OCI-LY1 (cell line): Measurements from ENCODE around the gene M1AP.

ENCODE experiments used
- H2AFZ ChIP-seq: fragments of 200-600 bp; sonication (generic), shearing (Covaris generic); 2 replicates; pipeline ENCODE4 v1.6.0; 2014; ENCODE audit warnings: antibody characterized with exemption, mild to moderate bottlenecking, low read length
- H3F3A ChIP-seq: fragments of 200-600 bp; sonication (generic), shearing (Covaris generic); 2 replicates; pipeline ENCODE4 v1.6.0; 2014; ENCODE audit warnings: mild to moderate bottlenecking, antibody characterized with exemption, low read length, moderate library complexity; ENCODE audit not compliant: insufficient read depth
- H3K27ac ChIP-seq: fragments of 200-600 bp; sonication (generic); 2 replicates; pipeline ENCODE4 v1.5.1; 2014; ENCODE audit warnings: low read length, mixed run types, mild to moderate bottlenecking, low read depth; ENCODE audit not compliant: poor library complexity, severe bottlenecking
- H3K27me3 ChIP-seq: fragments of 200-600 bp; sonication (generic); 2 replicates; pipeline ENCODE4 v1.6.0; 2014; ENCODE audit warnings: antibody characterized with exemption, mild to moderate bottlenecking, low read length, moderate library complexity; ENCODE audit not compliant: insufficient read depth
- H3K36me3 ChIP-seq: fragments of 200-600 bp; sonication (generic); 2 replicates; pipeline ENCODE4 v1.6.1; 2014; ENCODE audit warnings: mild to moderate bottlenecking, antibody characterized with exemption, low read length, moderate library complexity, mixed read lengths; ENCODE audit not compliant: insufficient read depth
- H3K4me1 ChIP-seq: fragments of 200-600 bp; sonication (generic); 2 replicates; pipeline ENCODE4 v1.5.1; 2014; ENCODE audit warnings: mild to moderate bottlenecking, low read length, moderate library complexity; ENCODE audit not compliant: insufficient read depth, severe bottlenecking
- H3K4me2 ChIP-seq: fragments of 200-600 bp; sonication (generic), shearing (Covaris generic); 2 replicates; pipeline ENCODE4 v1.6.1; 2014; ENCODE audit warnings: low read length
- H3K4me3 ChIP-seq: fragments of 200-600 bp; sonication (generic); 2 replicates; pipeline ENCODE4 v1.5.1; 2014; ENCODE audit warnings: low read length, low read depth, mild to moderate bottlenecking, mixed read lengths; ENCODE audit not compliant: poor library complexity, severe bottlenecking
- H3K79me2 ChIP-seq: fragments of 200-600 bp; shearing (Covaris generic); 2 replicates; pipeline ENCODE4 v1.6.1; 2016; ENCODE audit warnings: mixed run types, low read length, mixed read lengths; ENCODE audit not compliant: insufficient read depth
- H3K9ac ChIP-seq: fragments of 200-600 bp; sonication (generic), shearing (Covaris generic); 2 replicates; pipeline ENCODE4 v1.6.1; 2014; ENCODE audit warnings: mild to moderate bottlenecking, low read length, mixed read lengths
- H3K9me2 ChIP-seq: fragments of 200-600 bp; sonication (generic), shearing (Covaris generic); 2 replicates; pipeline ENCODE4 v1.6.1; 2014; ENCODE audit warnings: low read depth, mild to moderate bottlenecking, low read length, mixed read lengths
- H3K9me3 ChIP-seq: fragments of 200-600 bp; shearing (Covaris generic); 2 replicates; pipeline ENCODE4 v1.6.1; 2014; ENCODE audit warnings: low read length, mixed read lengths
- H4K20me1 ChIP-seq: fragments of 200-600 bp; sonication (generic), shearing (Covaris generic); 2 replicates; pipeline ENCODE4 v1.6.0; 2016; ENCODE audit warnings: mild to moderate bottlenecking, low read length; ENCODE audit not compliant: insufficient read depth
- EZH2 ChIP-seq: fragments of 200-600 bp; sonication (generic), shearing (Covaris generic); IDR thresholded peaks from 2 replicates; pipeline ENCODE4 v1.8.0; 2017; ENCODE audit warnings: borderline replicate concordance, mixed run types, mild to moderate bottlenecking, antibody characterized with exemption, low read length, moderate library complexity, mixed read lengths
- TF ChIP-seq, protein P1 (sequence below): fragments of 200-600 bp; sonication (generic), shearing (Covaris generic); IDR thresholded peaks from 2 replicates; pipeline ENCODE4 v1.5.1; 2017; ENCODE audit warnings: mild to moderate bottlenecking, antibody characterized with exemption, low read length, moderate library complexity, mixed read lengths

The M1AP gene

DNA sequence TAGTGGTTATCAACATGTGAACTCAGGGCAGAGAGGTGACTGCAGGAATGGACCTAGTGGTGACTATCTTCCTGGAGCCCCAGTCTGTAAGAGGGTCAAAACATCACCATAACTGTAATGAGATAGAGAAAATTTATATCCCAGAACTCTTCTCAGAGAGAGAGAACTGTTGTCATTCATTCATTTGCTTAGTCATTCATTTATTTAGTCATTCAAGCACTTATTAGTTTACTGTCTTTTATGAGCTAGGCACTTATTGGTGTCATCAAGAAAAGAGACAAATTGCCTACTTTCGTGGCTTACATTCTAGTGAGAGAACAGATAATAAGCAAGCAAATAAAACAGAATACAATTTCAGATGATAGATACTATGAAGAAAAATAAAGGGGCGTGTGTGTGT lies 59.5 kb downstream of the M1AP start:
- no peaks in the 10 kb centered on the region for H3K79me2 ChIP-seq
- TF ChIP-seq, protein P1, sequence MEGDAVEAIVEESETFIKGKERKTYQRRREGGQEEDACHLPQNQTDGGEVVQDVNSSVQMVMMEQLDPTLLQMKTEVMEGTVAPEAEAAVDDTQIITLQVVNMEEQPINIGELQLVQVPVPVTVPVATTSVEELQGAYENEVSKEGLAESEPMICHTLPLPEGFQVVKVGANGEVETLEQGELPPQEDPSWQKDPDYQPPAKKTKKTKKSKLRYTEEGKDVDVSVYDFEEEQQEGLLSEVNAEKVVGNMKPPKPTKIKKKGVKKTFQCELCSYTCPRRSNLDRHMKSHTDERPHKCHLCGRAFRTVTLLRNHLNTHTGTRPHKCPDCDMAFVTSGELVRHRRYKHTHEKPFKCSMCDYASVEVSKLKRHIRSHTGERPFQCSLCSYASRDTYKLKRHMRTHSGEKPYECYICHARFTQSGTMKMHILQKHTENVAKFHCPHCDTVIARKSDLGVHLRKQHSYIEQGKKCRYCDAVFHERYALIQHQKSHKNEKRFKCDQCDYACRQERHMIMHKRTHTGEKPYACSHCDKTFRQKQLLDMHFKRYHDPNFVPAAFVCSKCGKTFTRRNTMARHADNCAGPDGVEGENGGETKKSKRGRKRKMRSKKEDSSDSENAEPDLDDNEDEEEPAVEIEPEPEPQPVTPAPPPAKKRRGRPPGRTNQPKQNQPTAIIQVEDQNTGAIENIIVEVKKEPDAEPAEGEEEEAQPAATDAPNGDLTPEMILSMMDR = no peak
- TF ChIP-seq EZH2 = no peak

DNA sequence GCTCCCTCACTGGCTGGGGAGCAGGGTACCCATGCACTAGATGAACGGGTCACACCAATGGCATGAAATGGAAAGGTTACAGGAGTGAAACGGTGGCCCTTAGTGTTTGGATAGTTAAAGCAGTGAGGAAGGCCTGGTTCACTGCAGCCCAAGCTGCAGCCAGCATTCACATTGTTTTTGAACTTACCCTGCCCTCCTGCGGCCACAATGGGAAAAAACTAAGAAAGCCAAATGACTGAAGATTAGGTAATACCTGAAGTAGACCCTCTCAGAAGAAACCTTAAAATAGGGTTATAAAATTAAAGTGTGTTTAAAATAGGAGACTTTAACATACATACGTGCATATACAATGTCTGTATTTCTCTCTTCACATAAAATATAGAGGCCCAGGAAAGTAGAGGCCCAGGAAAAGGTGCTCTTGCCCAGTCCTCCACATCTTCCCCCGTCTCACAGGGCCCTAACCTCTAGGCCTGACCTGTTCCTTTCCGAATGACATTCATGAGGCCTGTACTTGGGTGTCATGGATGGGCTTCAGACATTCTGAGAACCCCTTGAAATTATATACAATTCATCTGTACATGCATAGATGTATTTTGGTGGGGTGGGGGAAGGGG lies 60.4 kb downstream of the M1AP start:
- Histone ChIP-seq H3F3A (no peaks in the 10 kb centered on the region), H3K79me2 (no peaks in the 10 kb centered on the region), H3K27ac (no peak overlapping the region), H3K4me2 (no peak overlapping the region), H3K4me3 (no peak overlapping the region), H2AFZ (no peak overlapping the region), H3K4me1 (peaks cover 8% of the 10 kb centered on the region), H4K20me1 (no peaks in the 10 kb centered on the region), H3K9me2 (no peaks in the 10 kb centered on the region), H3K27me3 (no peaks in the 10 kb centered on the region), H3K36me3 (no peaks in the 10 kb centered on the region), H3K9me3 (no peaks in the 10 kb centered on the region), H3K9ac (no peak overlapping the region)
- no peak for TF ChIP-seq EZH2
- TF ChIP-seq, protein P1 = peak; percentile 73

More for the DNA sequence above, 59.5 kb downstream of the M1AP start:
- Histone ChIP-seq H3K9me3 (no peaks in the 10 kb centered on the region), H3K4me3 (no peak overlapping the region), H4K20me1 (no peaks in the 10 kb centered on the region), H3K27me3 (no peaks in the 10 kb centered on the region), H3K4me2 (no peak overlapping the region), H3K36me3 (no peaks in the 10 kb centered on the region), H2AFZ (no peak overlapping the region), H3K9ac (no peak overlapping the region), H3K9me2 (no peaks in the 10 kb centered on the region), H3K27ac (no peak overlapping the region), H3K4me1 (peaks cover 8% of the 10 kb centered on the region), H3F3A (no peaks in the 10 kb centered on the region)

DNA sequence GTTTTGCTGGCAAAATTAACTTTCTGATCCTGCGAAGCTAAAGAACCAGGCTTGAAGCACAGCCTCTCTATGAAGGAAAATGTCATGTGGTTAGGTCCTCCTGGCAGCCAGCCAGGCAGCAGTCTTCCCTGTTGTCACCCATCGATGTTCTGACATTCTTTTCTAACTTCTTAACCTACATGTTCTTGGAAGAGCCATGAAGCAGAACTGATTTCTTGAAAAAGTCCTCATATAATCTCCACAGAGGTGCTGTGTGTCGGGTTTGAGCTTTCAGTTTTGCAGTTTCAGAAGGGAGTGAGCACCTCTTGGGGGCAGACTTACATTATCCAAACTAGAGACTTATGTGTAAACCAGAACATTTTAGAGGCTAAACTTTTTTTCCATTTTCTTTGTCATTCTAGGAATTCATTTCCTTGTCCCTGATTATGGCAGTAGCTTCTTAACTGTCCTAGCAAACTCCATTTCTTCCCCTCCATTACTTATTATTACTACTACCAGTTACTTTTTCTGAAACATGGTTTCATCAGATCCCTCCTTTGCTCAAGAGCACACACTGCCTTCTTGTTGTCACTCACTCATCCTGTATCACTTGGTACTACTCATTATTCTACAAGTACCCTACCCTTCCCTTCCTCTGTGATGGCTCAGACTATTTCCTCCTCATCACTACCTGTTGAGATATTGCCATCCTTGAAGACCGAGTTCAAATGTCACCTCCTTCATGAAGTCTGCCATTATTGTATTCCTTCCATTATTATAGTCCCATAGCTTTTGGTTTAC lies 62.5 kb downstream of the M1AP start:
- Histone ChIP-seq H2AFZ (no peak overlapping the region), H3K9ac (no peak overlapping the region)

More for the DNA sequence above, 62.5 kb downstream of the M1AP start:
- TF ChIP-seq EZH2 = no peak
- TF ChIP-seq, protein P1 = peak; percentile 24; the same call in 1 of the 2 replicates
- Histone ChIP-seq H3K79me2 (no peaks in the 10 kb centered on the region), H3K9me2 (no peaks in the 10 kb centered on the region), H3K4me1 (peaks cover 8% of the 10 kb centered on the region), H4K20me1 (no peaks in the 10 kb centered on the region), H3K9me3 (no peaks in the 10 kb centered on the region), H3K27ac (no peak overlapping the region), H3K4me2 (peak overlapping the region; percentile 26; the same call in 1 of the 2 replicates), H3K36me3 (no peaks in the 10 kb centered on the region), H3F3A (no peaks in the 10 kb centered on the region), H3K4me3 (peak overlapping the region; percentile 14), H3K27me3 (no peaks in the 10 kb centered on the region)
